Uterus (tissue), 2 donors: ENCODE measurements around the gene FAM47E.

Experiments
- CTCF ChIP-seq, 4 experiments: fragments of 200-600 bp in 2 of 4; fragments of 450-650 bp in 2 of 4; sonication (generic) in 2 of 4; IDR thresholded peaks; one replicate each; pipeline ENCODE4 v1.5.1; 2016 to 2019; ENCODE audit warnings: antibody characterized with exemption in 4 of 4, mild to moderate bottlenecking in 2 of 4, moderate library complexity in 1 of 4
- POLR2A ChIP-seq, 2 donors: fragments of 450-650 bp; IDR thresholded peaks; one replicate each; pipeline ENCODE4 v1.6.1; 2016; ENCODE audit warnings: antibody characterized with exemption in 2 of 2, mild to moderate bottlenecking in 1 of 2, moderate library complexity in 1 of 2

GRCh38 chr4:76316131-76316530 lies 64.6 kb downstream of the FAM47E start:
- TF ChIP-seq CTCF (IDR thresholded peaks at IDR 0.05) (no peak), POLR2A (IDR thresholded peaks at IDR 0.05) (no peak)
